CD4-positive, alpha-beta memory T cell (primary cell): ENCODE data around the gene ACAN. TPM values are rescaled to one million over a fixed set of nuclear protein-coding genes. Genes with fewer than 3 reads are reported as not detected.

Experiments used
- CTCF ChIA-PET: fragments of 350-600 bp; sonication (Branson Sonifier 250); formaldehyde crosslinking; loops from one replicate; lab custom pipeline; 2021; ENCODE audit warnings: inconsistent platforms; ENCODE audit not compliant: partially characterized antibody; lab: Charles Lee
- POLR2A ChIA-PET: fragments of 350-600 bp; sonication (Branson Sonifier 250); formaldehyde crosslinking; loops from one replicate; lab custom pipeline; 2021; ENCODE audit not compliant: partially characterized antibody; lab: Charles Lee
- DNase-seq, 5 donors: peaks; one replicate each; pipeline versions ENCODE4 v3.0.0 to v3.0.0-alpha.2; 2020 to 2022; ENCODE audit warnings: mixed read lengths in 1 of 5
- H3K27ac ChIP-seq: one replicate; pipeline ENCODE4 v1.7.0; 2013; ENCODE audit warnings: low read depth, low read length
- H3K27me3 ChIP-seq: 2 replicates; pipeline ENCODE4 v1.7.0; 2013; ENCODE audit warnings: mild to moderate bottlenecking, low read length, moderate library complexity; ENCODE audit not compliant: insufficient read depth
- H3K36me3 ChIP-seq: 2 replicates; pipeline ENCODE4 v1.7.0; 2013; ENCODE audit warnings: mild to moderate bottlenecking, low read length, moderate library complexity; ENCODE audit not compliant: insufficient read depth
- H3K4me1 ChIP-seq: 2 replicates; pipeline ENCODE4 v1.7.0; 2013; ENCODE audit warnings: mild to moderate bottlenecking, low read length, moderate library complexity; ENCODE audit not compliant: insufficient read depth
- H3K4me3 ChIP-seq, 2 donors: one replicate each; pipeline ENCODE4 v1.7.0; 2013; ENCODE audit warnings: low read length in 2 of 2, mild to moderate bottlenecking in 1 of 2
- H3K9me3 ChIP-seq, 2 donors: one replicate each; pipeline ENCODE4 v1.7.0; 2013; ENCODE audit warnings: low read length in 2 of 2, control low read depth in 1 of 2; ENCODE audit not compliant: control insufficient read depth in 1 of 2
- H3K27ac Mint-ChIP-seq, 7 donors: one replicate each; pipeline ENCODE4 v1.8.0; 2020 to 2021; ENCODE audit warnings: mixed read lengths in 7 of 7, mild to moderate bottlenecking in 6 of 7, inconsistent platforms in 3 of 7, moderate library complexity in 3 of 7
- H3K27me3 Mint-ChIP-seq, 2 donors: one replicate each; pipeline ENCODE4 v1.8.0; 2020 to 2021; ENCODE audit warnings: mixed read lengths in 2 of 2
- H3K36me3 Mint-ChIP-seq, 2 donors: one replicate each; pipeline ENCODE4 v1.8.0; 2020 to 2021; ENCODE audit warnings: mixed read lengths in 2 of 2, inconsistent platforms in 1 of 2, mild to moderate bottlenecking in 1 of 2
- H3K4me1 Mint-ChIP-seq, 4 donors: one replicate each; pipeline ENCODE4 v1.8.0; 2020 to 2021; ENCODE audit warnings: mixed read lengths in 4 of 4, mild to moderate bottlenecking in 1 of 4
- H3K4me3 Mint-ChIP-seq, 8 donors: one replicate each; pipeline ENCODE4 v1.8.0; 2020 to 2021; ENCODE audit warnings: mixed read lengths in 8 of 8, mild to moderate bottlenecking in 7 of 8, moderate library complexity in 6 of 8, inconsistent platforms in 3 of 8
- H3K9me3 Mint-ChIP-seq, 8 donors: one replicate each; pipeline ENCODE4 v1.8.0; 2020 to 2021; ENCODE audit warnings: mixed read lengths in 8 of 8, mild to moderate bottlenecking in 5 of 8, inconsistent platforms in 3 of 8, moderate library complexity in 1 of 8
- intact Hi-C: fragments of 100-400 bp; cut with micrococcal nuclease; formaldehyde crosslinking; loops from one replicate; pipeline ENCODE4 v1.15.1; 2023
- polyA plus RNA-seq, 2 donors: library from polyadenylated mRNA; unstranded; fragments of 300-500 nt; fragmentation: Illumina TruSeq; gene quantifications; one replicate each; pipeline ENCODE4 v1.2.3, GENCODE V29; 2021
- total RNA-seq, 2 experiments: library from RNA; stranded (reverse); gene quantifications; one replicate each; pipeline ENCODE4 v1.2.3, GENCODE V29; 2021

The ACAN gene
- total and polyA plus RNA-seq, 4 experiments from 2014 or later: 0.02 TPM; not detected in 3

GRCh38 chr15:88813960-88814359, 10.7 kb downstream of the ACAN start:
- Mint-ChIP-seq H3K4me1 (no peaks in the 10 kb centered on the region), H3K9me3 (peaks cover 0 to 3% (median 0%) of the 10 kb centered on the region in 8 donors), H3K4me3 (no peak overlapping the region), H3K27ac (no peak overlapping the region), H3K36me3 (no peaks in the 10 kb centered on the region), H3K27me3 (peaks cover 17 to 30% of the 10 kb centered on the region in 2 donors)
- Histone ChIP-seq H3K36me3 (no peaks in the 10 kb centered on the region), H3K4me3 (no peak overlapping the region), H3K27ac (no peak overlapping the region), H3K4me1 (no peaks in the 10 kb centered on the region), H3K9me3 (no peaks in the 10 kb centered on the region), H3K27me3 (peaks cover 4% of the 10 kb centered on the region)
- POLR2A ChIA-PET: no interaction called here
- intact Hi-C loops: no loop called here
- DNase-seq: no peak
- CTCF ChIA-PET: interaction anchor here (1.1 kb wide), 1 partner anchor 91 kb away, joined by 3 read pairs; no protein-coding TSS in a partner anchor

- Mint-ChIP-seq H3K36me3 (no peaks in the 10 kb centered on the region), H3K9me3 (peaks cover 0 to 3% (median 0%) of the 10 kb centered on the region in 8 donors), H3K27ac (no peak overlapping the region), H3K4me1 (no peaks in the 10 kb centered on the region), H3K4me3 (no peak overlapping the region), H3K27me3 (peaks cover 17 to 27% of the 10 kb centered on the region in 2 donors)
- ChIA-PET POLR2A (no interaction called here), CTCF (interaction anchor here (0.7 kb wide), 1 partner anchor 59 kb away, joined by 3 read pairs; no protein-coding TSS in a partner anchor)
- Histone ChIP-seq H3K36me3 (no peaks in the 10 kb centered on the region), H3K4me1 (no peaks in the 10 kb centered on the region), H3K27me3 (peaks cover 4% of the 10 kb centered on the region), H3K27ac (no peak overlapping the region), H3K4me3 (no peak overlapping the region), H3K9me3 (no peaks in the 10 kb centered on the region)
- DNase-seq: no peak
- intact Hi-C loops: no loop called here
These were observed 11.2 kb downstream of the ACAN start for GRCh38 chr15:88814393-88814792.

DNA sequence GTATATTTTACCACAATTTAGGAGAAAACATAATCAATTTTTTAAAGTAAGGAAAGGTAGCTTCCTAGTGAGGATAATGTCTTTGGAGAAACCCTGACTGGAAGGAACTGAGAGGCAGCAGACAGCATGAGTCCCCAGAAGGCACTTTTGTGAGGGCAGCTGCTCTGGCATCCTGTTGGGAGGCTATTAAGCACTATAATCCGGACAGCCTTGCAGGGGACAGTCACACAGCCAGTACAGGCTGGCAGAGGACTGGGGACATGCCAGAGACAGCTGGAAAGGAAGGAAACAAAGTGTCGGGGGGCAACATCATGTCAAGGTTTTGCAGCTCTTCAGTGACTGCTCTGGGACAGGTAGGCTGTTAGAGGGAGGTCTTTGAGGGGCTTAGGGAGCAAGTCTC, 15.7 kb downstream of the ACAN start:
- peaks cover 6 to 32% of the 10 kb centered on the region in 2 donors for H3K27me3 Mint-ChIP-seq
- no peaks in the 10 kb centered on the region for H3K9me3 ChIP-seq
- H3K36me3 ChIP-seq: no peaks in the 10 kb centered on the region
- no peak for DNase-seq
- no peaks in the 10 kb centered on the region for H3K4me1 Mint-ChIP-seq
- H3K4me3 Mint-ChIP-seq: no peak overlapping the region
- H3K9me3 Mint-ChIP-seq: peaks cover 0 to 3% (median 0%) of the 10 kb centered on the region in 8 donors
- intact Hi-C loops: no loop called here
- no peaks in the 10 kb centered on the region for H3K36me3 Mint-ChIP-seq
- H3K27ac Mint-ChIP-seq: no peak overlapping the region
- no peak overlapping the region for H3K4me3 ChIP-seq
- H3K4me1 ChIP-seq: no peaks in the 10 kb centered on the region
- H3K27ac ChIP-seq: no peak overlapping the region
- ChIA-PET CTCF (no interaction called here), POLR2A (no interaction called here)
- no peaks in the 10 kb centered on the region for H3K27me3 ChIP-seq

DNA sequence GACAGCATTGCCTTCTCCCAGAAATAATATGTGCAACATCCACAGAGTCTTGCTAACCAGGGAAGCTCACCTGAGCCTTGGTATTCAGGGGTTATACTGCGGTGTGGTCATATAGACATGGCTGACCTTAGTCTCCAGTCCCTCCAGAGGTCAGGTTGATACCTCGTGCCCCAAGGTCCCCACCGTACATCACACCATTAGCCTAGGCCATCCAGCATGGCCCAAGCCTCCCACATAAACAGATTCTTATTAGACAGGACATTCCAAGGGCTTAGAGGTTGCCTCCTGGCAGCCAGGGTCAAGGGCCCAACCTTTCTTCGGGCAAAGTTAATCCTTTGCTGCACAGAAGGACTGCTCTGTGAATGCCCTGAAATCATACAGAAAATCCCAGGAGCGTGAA, 18.8 kb downstream of the ACAN start:
- DNase-seq: no peak
- no peaks in the 10 kb centered on the region for H3K4me1 Mint-ChIP-seq
- no peak overlapping the region for H3K27ac ChIP-seq
- peaks cover 6 to 25% of the 10 kb centered on the region in 2 donors for H3K27me3 Mint-ChIP-seq
- POLR2A ChIA-PET: no interaction called here
- H3K27ac Mint-ChIP-seq: no peak overlapping the region
- no peaks in the 10 kb centered on the region for H3K4me1 ChIP-seq
- H3K4me3 Mint-ChIP-seq: no peak overlapping the region
- H3K4me3 ChIP-seq: no peak overlapping the region
- H3K36me3 Mint-ChIP-seq: no peaks in the 10 kb centered on the region
- H3K36me3 ChIP-seq: no peaks in the 10 kb centered on the region
- peaks cover 0 to 3% (median 0%) of the 10 kb centered on the region in 8 donors for H3K9me3 Mint-ChIP-seq
- H3K9me3 ChIP-seq: no peaks in the 10 kb centered on the region
- no peaks in the 10 kb centered on the region for H3K27me3 ChIP-seq
- intact Hi-C loops: no loop called here
- CTCF ChIA-PET: no interaction called here

GRCh38 chr15:88828791-88829190, 25.6 kb downstream of the ACAN start:
- Histone ChIP-seq H3K9me3 (no peaks in the 10 kb centered on the region), H3K36me3 (no peaks in the 10 kb centered on the region), H3K4me3 (no peak overlapping the region), H3K4me1 (no peaks in the 10 kb centered on the region), H3K27me3 (no peaks in the 10 kb centered on the region), H3K27ac (no peak overlapping the region)
- DNase-seq: no peak
- no peaks in the 10 kb centered on the region for H3K36me3 Mint-ChIP-seq
- no peak overlapping the region for H3K4me3 Mint-ChIP-seq
- H3K4me1 Mint-ChIP-seq: no peaks in the 10 kb centered on the region
- ChIA-PET CTCF (no interaction called here), POLR2A (no interaction called here)
- no peak overlapping the region for H3K27ac Mint-ChIP-seq
- intact Hi-C loops: no loop called here
- H3K9me3 Mint-ChIP-seq: no peaks in the 10 kb centered on the region
- no peaks in the 10 kb centered on the region for H3K27me3 Mint-ChIP-seq

- Histone ChIP-seq H3K27me3 (no peaks in the 10 kb centered on the region), H3K9me3 (no peaks in the 10 kb centered on the region), H3K4me1 (no peaks in the 10 kb centered on the region), H3K27ac (no peak overlapping the region), H3K36me3 (no peaks in the 10 kb centered on the region), H3K4me3 (no peak overlapping the region)
- intact Hi-C loops: no loop called here
- H3K27ac Mint-ChIP-seq: no peak overlapping the region
- CTCF ChIA-PET: no interaction called here
- H3K36me3 Mint-ChIP-seq: no peaks in the 10 kb centered on the region
- no peak for DNase-seq
- peaks cover 0 to 9% (median 3%) of the 10 kb centered on the region in 4 donors for H3K4me1 Mint-ChIP-seq
- H3K9me3 Mint-ChIP-seq: no peaks in the 10 kb centered on the region
- H3K27me3 Mint-ChIP-seq: no peaks in the 10 kb centered on the region
- POLR2A ChIA-PET: no interaction called here
- H3K4me3 Mint-ChIP-seq: no peak overlapping the region
These were observed 26.8 kb downstream of the ACAN start for GRCh38 chr15:88830016-88830415.

GRCh38 chr15:88832820-88833730, 29.8 kb downstream of the ACAN start:
- Histone ChIP-seq H3K27me3 (no peaks in the 10 kb centered on the region), H3K4me3 (no peak overlapping the region), H3K27ac (no peak overlapping the region), H3K9me3 (no peaks in the 10 kb centered on the region), H3K36me3 (no peaks in the 10 kb centered on the region), H3K4me1 (no peaks in the 10 kb centered on the region)
- Mint-ChIP-seq H3K4me1 (peaks cover 0 to 9% (median 3%) of the 10 kb centered on the region in 4 donors), H3K27me3 (no peaks in the 10 kb centered on the region), H3K36me3 (no peaks in the 10 kb centered on the region), H3K27ac (no peak overlapping the region), H3K4me3 (no peak overlapping the region), H3K9me3 (no peaks in the 10 kb centered on the region)
- ChIA-PET POLR2A (no interaction called here), CTCF (interaction anchor here (3.1 kb wide), 1 partner anchor 209 kb away, joined by 18 read pairs; no protein-coding TSS in a partner anchor)
- no peak for DNase-seq
- intact Hi-C loops: no loop called here
